BJ (cell line): ENCODE measurements around the gene ANO6. TPM values are rescaled to one million over a fixed set of nuclear protein-coding genes. Genes with fewer than 3 reads are reported as not detected.

ENCODE experiments used
- CTCF ChIA-PET: fragments of 350-600 bp; formaldehyde crosslinking; extraction: SDS; loops from one replicate; lab custom pipeline; 2021; ENCODE audit warnings: antibody characterized with exemption, inconsistent platforms; lab: Yijun Ruan, JAX
- POLR2A ChIA-PET: fragments of 300-600 bp; sonication (Branson Sonifier 250); formaldehyde crosslinking; extraction: SDS; loops from one replicate; lab custom pipeline; 2021; ENCODE audit warnings: antibody characterized with exemption; lab: Charles Lee
- DNase-seq: peaks from one replicate; pipeline ENCODE4 v3.0.0-alpha.2; 2011; ENCODE audit warnings: low read depth
- H3K27me3 ChIP-seq: 2 replicates; pipeline ENCODE4 v1.6.0; 2011; ENCODE audit warnings: low read length; ENCODE audit not compliant: control insufficient read depth, insufficient read depth
- H3K36me3 ChIP-seq: 2 replicates; pipeline ENCODE4 v1.5.1; 2011; ENCODE audit warnings: low read length; ENCODE audit not compliant: control insufficient read depth, insufficient read depth
- H3K4me3 ChIP-seq: 2 replicates; pipeline ENCODE4 v1.5.1; 2011; ENCODE audit warnings: low read depth, mild to moderate bottlenecking, control low read depth, low read length
- CTCF ChIP-seq: IDR thresholded peaks from 2 replicates; pipeline ENCODE4 v1.5.1; 2011; ENCODE audit warnings: low read depth, mild to moderate bottlenecking, control low read depth, inconsistent platforms, low read length, moderate library complexity; ENCODE audit not compliant: insufficient read depth
- polyA plus RNA-seq: library from polyadenylated mRNA; depleted of rRNA; stranded (reverse); fragments of >200 nt; gene quantifications from 2 replicates; pipeline ENCODE4 v1.2.3, GENCODE V29; 2011

ANO6 gene
- polyA plus RNA-seq, 1 experiment, result 45.8 TPM

GRCh38 chr12:45327823-45328383 is 112.0 kb downstream of the ANO6 start:
- POLR2A ChIA-PET, result no interaction called here
- Histone ChIP-seq H3K27me3 (no peaks in the 10 kb centered on the region), H3K4me3 (no peak overlapping the region), H3K36me3 (no peaks in the 10 kb centered on the region; the same call in 1 of the 2 replicates)
- DNase-seq, result no peak
- TF ChIP-seq CTCF, result no peak
- CTCF ChIA-PET, result interaction anchor here (0.7 to 2.0 kb wide), 4 partner anchors 11 to 150 kb away, joined by 3 to 6 read pairs (median 4); no protein-coding TSS in a partner anchor

- H3K4me3 ChIP-seq, result no peak overlapping the region
- no peak for DNase-seq
- no peak for TF ChIP-seq CTCF
- peaks cover under 1% of the 10 kb centered on the region; the same call in 1 of the 2 replicates for H3K36me3 ChIP-seq
- POLR2A ChIA-PET, result no interaction called here
- no peaks in the 10 kb centered on the region for H3K27me3 ChIP-seq
- CTCF ChIA-PET, result interaction anchor here (0.7 to 1.0 kb wide), 2 partner anchors 15 to 401 kb away, joined by 3 read pairs; no protein-coding TSS in a partner anchor
Observed at GRCh38 chr12:45329238-45329637, 113.3 kb downstream of the ANO6 start.

GRCh38 chr12:45329702-45330101 is 113.8 kb downstream of the ANO6 start:
- no peak for DNase-seq
- no peak for TF ChIP-seq CTCF
- Histone ChIP-seq H3K4me3 (no peak overlapping the region), H3K36me3 (peaks cover 1% of the 10 kb centered on the region; the same call in 1 of the 2 replicates), H3K27me3 (no peaks in the 10 kb centered on the region)
- ChIA-PET CTCF (interaction anchor here (0.7 to 1.0 kb wide), 2 partner anchors 15 to 400 kb away, joined by 3 read pairs; no protein-coding TSS in a partner anchor), POLR2A (no interaction called here)

GRCh38 chr12:45331552-45331951 is 115.7 kb downstream of the ANO6 start:
- POLR2A ChIA-PET, result no interaction called here
- Histone ChIP-seq H3K36me3 (peaks cover 1% of the 10 kb centered on the region; the same call in 1 of the 2 replicates), H3K4me3 (no peak overlapping the region), H3K27me3 (no peaks in the 10 kb centered on the region)
- no peak for TF ChIP-seq CTCF
- DNase-seq, result no peak
- CTCF ChIA-PET, result interaction anchor here (0.6 kb wide), 1 partner anchor 62 kb away, joined by 3 read pairs; no protein-coding TSS in a partner anchor

- ChIA-PET CTCF (no interaction called here), POLR2A (no interaction called here)
- no peak overlapping the region for H3K4me3 ChIP-seq
- H3K36me3 ChIP-seq, result peaks cover 1% of the 10 kb centered on the region; the same call in 1 of the 2 replicates
- H3K27me3 ChIP-seq, result no peaks in the 10 kb centered on the region
- DNase-seq, result no peak
- no peak for TF ChIP-seq CTCF
Observed at GRCh38 chr12:45334396-45334795, 118.5 kb downstream of the ANO6 start.
